ENCODE data around the gene DENND1B. TPM values are rescaled to one million over a fixed set of nuclear protein-coding genes. Genes with fewer than 3 reads are reported as not detected.

Gene DENND1B
- total RNA-seq, 2 experiments from 2014 or later, result 25.5 to 25.9 TPM

DNA sequence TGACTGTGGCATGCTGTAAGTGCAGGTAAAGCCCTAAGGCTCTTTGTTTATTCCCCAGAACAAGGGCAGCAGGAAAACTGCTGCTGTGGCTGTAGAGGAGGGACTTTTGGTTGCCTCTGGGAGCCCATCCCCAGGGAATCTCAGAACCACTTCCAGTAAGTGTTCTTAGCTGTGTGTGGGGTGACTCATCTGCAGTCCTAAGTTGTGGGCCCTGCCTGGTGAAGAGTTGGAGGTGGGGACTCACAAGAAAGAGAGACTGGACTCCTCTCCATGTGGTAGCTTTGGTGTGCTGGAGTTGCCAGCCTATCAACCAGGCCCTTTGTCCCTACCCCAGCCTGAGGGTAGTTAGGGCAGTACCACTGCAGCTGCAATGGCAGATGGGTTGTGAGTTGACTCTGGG is 24.0 kb upstream of the DENND1B start:
- Mint-ChIP-seq H3K27me3 (no peaks in the 10 kb centered on the region), H3K9me3 (peaks cover 30% of the 10 kb centered on the region), H3K27ac (no peak overlapping the region), H3K4me1 (no peaks in the 10 kb centered on the region), H3K4me3 (no peak overlapping the region), H3K36me3 (peaks cover 11% of the 10 kb centered on the region)
- DNase-seq (no peak), ATAC-seq (ENCODE audit: low read depth) (no peak)
- POLR2A ChIA-PET, result no interaction called here

DNA sequence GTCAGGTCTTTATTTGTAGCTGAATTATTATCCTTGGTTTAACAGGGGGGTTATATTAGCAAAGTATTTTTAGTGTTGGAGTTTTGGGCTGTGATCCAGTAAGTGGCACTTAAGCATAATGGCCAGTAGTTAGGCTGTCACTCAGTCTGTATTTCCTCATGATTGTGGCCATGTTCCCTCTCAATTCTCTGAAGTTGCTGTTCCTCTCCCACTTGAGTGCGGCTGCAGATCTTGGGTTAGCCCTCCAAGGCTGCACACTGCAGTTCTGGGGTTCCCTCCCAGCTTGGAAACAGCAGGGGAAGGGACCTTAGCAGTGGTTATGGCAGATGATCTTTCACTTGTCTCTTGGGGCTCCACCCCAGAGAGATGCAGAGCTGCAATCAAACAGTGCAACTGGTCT is 23.2 kb upstream of the DENND1B start:
- no peak for ATAC-seq (ENCODE audit: low read depth)
- Mint-ChIP-seq H3K27me3 (no peaks in the 10 kb centered on the region), H3K9me3 (peaks cover 30% of the 10 kb centered on the region), H3K27ac (no peak overlapping the region), H3K36me3 (peaks cover 11% of the 10 kb centered on the region), H3K4me1 (no peaks in the 10 kb centered on the region), H3K4me3 (no peak overlapping the region)
- no peak for DNase-seq
- POLR2A ChIA-PET, result no interaction called here

DNA sequence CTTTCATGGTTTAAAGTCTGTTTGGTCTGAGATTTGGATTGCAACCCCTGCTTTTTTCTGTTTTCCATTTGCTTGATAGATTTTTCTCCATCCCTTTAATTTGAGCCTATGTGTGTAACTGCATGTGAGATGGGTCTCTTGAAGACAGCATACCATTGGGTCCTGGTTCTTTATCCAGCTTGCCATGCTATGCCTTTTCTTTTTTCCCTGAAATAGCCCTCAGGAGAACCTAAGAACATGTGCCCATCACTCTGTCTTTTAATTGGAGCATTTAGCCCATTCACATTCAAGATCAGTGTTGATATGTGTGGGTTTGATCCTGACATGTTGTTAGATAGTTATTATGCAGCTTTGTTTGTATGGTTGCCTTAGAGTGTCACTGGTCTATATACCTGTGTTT is 21.7 kb upstream of the DENND1B start:
- Mint-ChIP-seq H3K27me3 (no peaks in the 10 kb centered on the region), H3K36me3 (peaks cover 11% of the 10 kb centered on the region), H3K27ac (no peak overlapping the region), H3K4me1 (no peaks in the 10 kb centered on the region), H3K4me3 (no peak overlapping the region), H3K9me3 (peaks cover 30% of the 10 kb centered on the region)
- DNase-seq (no peak), ATAC-seq (ENCODE audit: low read depth) (no peak)
- POLR2A ChIA-PET, result no interaction called here

DNA sequence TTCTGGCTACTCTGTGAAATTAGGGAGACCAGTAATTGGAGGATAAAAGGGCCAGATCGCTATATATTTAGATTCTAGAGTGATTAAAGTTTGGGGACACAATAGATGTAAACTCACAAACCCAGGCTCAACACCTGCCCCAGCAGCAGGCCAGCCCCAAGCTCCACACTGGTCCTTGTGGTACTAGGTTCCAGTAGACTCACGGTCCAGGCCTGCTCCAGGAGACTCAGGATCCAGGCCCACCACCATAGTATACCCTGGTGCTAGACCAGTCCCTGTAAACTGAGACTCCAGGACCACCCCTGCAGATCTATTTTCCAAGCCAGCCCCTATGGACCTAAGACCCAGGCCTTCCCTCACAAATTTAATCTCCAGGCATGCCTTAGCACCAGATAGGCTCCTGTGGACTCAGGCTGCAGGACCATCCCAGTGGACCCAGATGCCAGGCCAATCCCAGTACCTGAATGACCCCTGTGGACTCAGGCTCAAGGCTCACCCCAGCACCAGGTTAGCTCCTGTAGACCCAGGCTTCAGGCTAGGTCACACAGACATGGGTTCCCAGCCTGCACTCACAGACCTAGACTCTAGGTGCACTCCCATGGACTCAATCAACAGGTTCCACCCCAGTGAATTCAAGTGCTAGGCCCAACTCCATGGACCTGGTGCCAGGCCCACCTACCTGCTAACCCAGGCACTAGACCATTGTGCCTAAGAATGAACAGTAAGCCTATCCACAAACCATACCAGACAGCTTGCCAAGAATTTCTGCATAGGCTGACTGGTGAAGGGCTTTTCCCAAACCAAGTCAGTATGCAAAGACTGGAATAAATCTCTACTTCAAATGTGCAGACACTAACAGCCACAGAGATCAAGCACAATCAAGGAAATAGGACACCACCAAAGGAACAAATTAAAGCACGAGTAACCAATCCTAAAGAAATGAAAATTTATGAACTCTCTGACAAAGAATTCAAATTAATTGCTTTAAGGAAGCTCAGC is 13.8 kb upstream of the DENND1B start:
- no peaks in the 10 kb centered on the region for H3K9me3 Mint-ChIP-seq
- H3K27ac Mint-ChIP-seq, result no peak overlapping the region
- H3K36me3 Mint-ChIP-seq, result no peaks in the 10 kb centered on the region
- no peaks in the 10 kb centered on the region for H3K4me1 Mint-ChIP-seq
- H3K27me3 Mint-ChIP-seq, result no peaks in the 10 kb centered on the region
- DNase-seq (no peak), ATAC-seq (ENCODE audit: low read depth) (no peak)
- H3K4me3 Mint-ChIP-seq, result no peak overlapping the region
- POLR2A ChIA-PET, result no interaction called here

GRCh38 chr1:197787623-197788536 is 12.6 kb upstream of the DENND1B start:
- Mint-ChIP-seq H3K36me3 (no peaks in the 10 kb centered on the region), H3K9me3 (no peaks in the 10 kb centered on the region), H3K27ac (no peak overlapping the region), H3K27me3 (no peaks in the 10 kb centered on the region), H3K4me1 (no peaks in the 10 kb centered on the region), H3K4me3 (no peak overlapping the region)
- DNase-seq (no peak), ATAC-seq (ENCODE audit: low read depth) (no peak)
- POLR2A ChIA-PET, result no interaction called here

DNA sequence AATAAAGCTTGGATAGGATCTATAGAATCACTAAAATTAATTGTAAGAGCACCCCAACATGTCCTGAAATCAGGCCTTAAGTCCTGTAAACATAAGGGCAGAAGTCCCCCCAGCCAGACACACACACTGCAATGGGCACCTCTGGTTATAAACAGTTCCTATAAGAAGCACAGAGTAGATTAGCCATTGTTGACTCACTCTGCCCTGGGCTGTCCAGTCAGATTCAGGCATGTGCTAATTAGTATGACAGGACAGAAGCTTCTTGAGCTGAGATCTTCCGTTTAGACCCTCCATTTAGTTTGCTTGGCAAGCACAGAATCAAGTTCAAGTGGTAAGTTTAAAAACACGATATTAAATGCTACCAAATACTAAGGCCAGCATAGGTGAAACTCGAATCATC is 11.8 kb upstream of the DENND1B start:
- no peak for ATAC-seq (ENCODE audit: low read depth)
- Mint-ChIP-seq H3K4me3 (no peak overlapping the region), H3K36me3 (no peaks in the 10 kb centered on the region), H3K27ac (no peak overlapping the region), H3K4me1 (no peaks in the 10 kb centered on the region), H3K27me3 (no peaks in the 10 kb centered on the region), H3K9me3 (no peaks in the 10 kb centered on the region)
- POLR2A ChIA-PET, result no interaction called here
- DNase-seq, result no peak

GRCh38 chr1:197786280-197786679 is 11.0 kb upstream of the DENND1B start:
- Mint-ChIP-seq H3K27me3 (no peaks in the 10 kb centered on the region), H3K36me3 (no peaks in the 10 kb centered on the region)

DNA sequence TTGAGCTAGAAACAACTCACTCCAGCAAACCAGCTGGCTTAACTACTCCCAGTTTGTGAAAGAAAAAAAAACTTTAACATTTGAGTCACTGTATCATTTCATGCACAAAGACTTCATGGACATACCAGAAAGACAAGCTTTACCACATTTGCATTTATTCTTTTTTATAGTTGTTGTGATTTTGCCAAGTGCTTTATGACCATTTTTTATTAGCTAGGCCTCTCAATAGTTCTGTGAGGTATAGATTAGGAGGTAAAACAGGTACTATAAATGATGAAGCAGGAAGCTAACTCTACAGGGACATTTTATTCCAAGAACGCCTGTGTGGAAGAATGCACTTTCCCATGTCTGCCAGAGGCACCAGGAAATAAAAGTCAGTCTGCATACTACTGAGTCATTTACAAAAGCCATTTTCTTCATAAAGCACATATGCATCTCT is 8.2 kb upstream of the DENND1B start:
- DNase-seq (no peak), ATAC-seq (ENCODE audit: low read depth) (no peak)
- Mint-ChIP-seq H3K9me3 (no peaks in the 10 kb centered on the region), H3K4me3 (no peak overlapping the region), H3K36me3 (peaks cover 7% of the 10 kb centered on the region), H3K27me3 (no peaks in the 10 kb centered on the region), H3K27ac (no peak overlapping the region), H3K4me1 (peaks cover 8% of the 10 kb centered on the region)
- POLR2A ChIA-PET, result interaction anchor here (1.4 kb wide), 1 partner anchor 8 kb away, joined by 4 read pairs; the partner anchor contains the start of gene DENND1B

More at GRCh38 chr1:197786280-197786679, 11.0 kb upstream of the DENND1B start:
- H3K4me1 Mint-ChIP-seq, result no peaks in the 10 kb centered on the region
- POLR2A ChIA-PET, result interaction anchor here (1.1 kb wide), 1 partner anchor 11 kb away, joined by 4 read pairs; the partner anchor contains the start of gene DENND1B
- no peak overlapping the region for H3K4me3 Mint-ChIP-seq
- ATAC-seq (ENCODE audit: low read depth) (no peak), DNase-seq (no peak)
- H3K27ac Mint-ChIP-seq, result no peak overlapping the region
- H3K9me3 Mint-ChIP-seq, result no peaks in the 10 kb centered on the region

DNA sequence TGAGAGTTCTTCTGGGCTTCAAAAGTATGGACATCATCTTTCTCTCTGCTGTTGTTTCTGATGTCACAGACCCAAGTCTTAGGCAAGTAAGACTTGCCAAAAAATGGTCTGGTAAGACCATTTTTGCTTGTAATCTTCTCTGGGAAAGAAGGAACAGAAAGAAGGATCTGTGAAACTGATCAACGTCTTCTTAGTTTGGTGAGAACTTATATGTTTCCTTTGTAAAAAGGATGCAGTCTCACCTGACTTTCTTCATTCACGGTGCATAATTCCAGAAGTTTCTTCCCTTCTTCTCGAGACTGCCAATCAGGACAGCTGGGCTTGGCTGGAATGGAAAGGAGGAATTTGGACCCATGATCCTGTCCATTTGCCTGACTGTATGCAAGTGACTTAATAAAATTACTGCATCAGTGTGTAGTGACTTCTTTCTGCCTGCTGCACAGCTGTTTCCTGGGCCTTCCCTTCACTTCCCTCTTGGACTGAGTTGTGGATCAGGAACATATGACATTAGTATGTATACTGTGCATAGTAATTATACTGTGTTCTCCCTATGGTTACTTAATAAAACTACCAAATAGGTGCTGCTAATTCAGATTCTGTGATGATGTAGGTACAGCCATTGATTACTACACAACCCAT is 7.6 kb upstream of the DENND1B start:
- POLR2A ChIA-PET, result interaction anchor here (1.4 kb wide), 1 partner anchor 7 kb away, joined by 4 read pairs; the partner anchor contains the start of gene DENND1B
- Mint-ChIP-seq H3K36me3 (peaks cover 7% of the 10 kb centered on the region), H3K9me3 (no peaks in the 10 kb centered on the region), H3K4me3 (no peak overlapping the region), H3K27me3 (no peaks in the 10 kb centered on the region), H3K27ac (no peak overlapping the region), H3K4me1 (peaks cover 10% of the 10 kb centered on the region)
- DNase-seq (no peak), ATAC-seq (ENCODE audit: low read depth) (no peak)

GRCh38 chr1:197781968-197782721 is 6.9 kb upstream of the DENND1B start:
- peaks cover 7% of the 10 kb centered on the region for H3K36me3 Mint-ChIP-seq
- no peaks in the 10 kb centered on the region for H3K27me3 Mint-ChIP-seq
- ATAC-seq (ENCODE audit: low read depth), result no peak
- H3K4me1 Mint-ChIP-seq, result peaks cover 16% of the 10 kb centered on the region
- POLR2A ChIA-PET, result no interaction called here
- no peak for DNase-seq
- H3K4me3 Mint-ChIP-seq, result no peak overlapping the region
- H3K9me3 Mint-ChIP-seq, result no peaks in the 10 kb centered on the region
- no peak overlapping the region for H3K27ac Mint-ChIP-seq

- no peaks in the 10 kb centered on the region for H3K27me3 Mint-ChIP-seq
- H3K4me1 Mint-ChIP-seq, result peaks cover 29% of the 10 kb centered on the region
- POLR2A ChIA-PET, result interaction anchor here (1.2 kb wide), 1 partner anchor 122 kb away, joined by 3 read pairs; the partner anchor contains the start of gene C1orf53
- no peak overlapping the region for H3K27ac Mint-ChIP-seq
- no peak overlapping the region for H3K4me3 Mint-ChIP-seq
- ATAC-seq (ENCODE audit: low read depth), result no peak
- peaks cover 7% of the 10 kb centered on the region for H3K36me3 Mint-ChIP-seq
- DNase-seq, result no peak
- no peaks in the 10 kb centered on the region for H3K9me3 Mint-ChIP-seq
Measured at GRCh38 chr1:197779921-197780320, 4.6 kb upstream of the DENND1B start.

DNA sequence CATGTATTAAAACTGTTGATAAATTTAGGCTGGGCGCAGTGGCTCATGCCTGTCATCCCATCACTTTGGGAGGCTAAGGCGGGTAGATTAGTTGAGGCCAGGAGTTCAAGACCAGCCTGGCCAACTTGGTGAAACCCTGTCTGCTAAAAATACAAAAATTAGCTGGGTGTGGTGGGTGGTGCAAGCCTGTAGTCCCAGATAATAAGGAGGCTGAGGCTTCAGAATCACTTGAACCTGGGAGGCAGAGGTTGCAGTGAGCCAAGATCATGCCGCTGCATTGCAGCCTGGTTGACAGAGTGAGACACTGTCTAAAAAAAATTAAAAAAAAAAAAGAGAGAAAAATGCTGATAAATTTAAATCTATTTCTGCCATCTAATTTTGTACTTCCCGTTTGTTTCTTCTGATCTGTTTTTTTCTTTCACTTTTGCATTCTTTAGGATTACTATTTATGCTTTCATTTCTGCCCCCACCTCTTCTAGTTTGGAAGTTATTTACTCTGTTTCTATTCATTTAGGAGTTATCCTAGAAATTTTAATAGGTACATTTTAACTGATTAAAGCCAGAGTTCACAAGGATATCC is 3.2 kb upstream of the DENND1B start:
- Mint-ChIP-seq H3K36me3 (peaks cover 7% of the 10 kb centered on the region), H3K4me1 (peaks cover 34% of the 10 kb centered on the region), H3K27ac (peak overlapping the region; percentile 88), H3K27me3 (no peaks in the 10 kb centered on the region), H3K4me3 (peak overlapping the region; percentile 79), H3K9me3 (no peaks in the 10 kb centered on the region)
- DNase-seq, result no peak
- no peak for ATAC-seq (ENCODE audit: low read depth)
- POLR2A ChIA-PET, result no interaction called here
